ENCODE measurements around the gene EFTUD2.
"Not testable (repeated sequence)": the region's sequence is repeated elsewhere in the genome, so short reads cannot be mapped to it uniquely, and the experiment has no call there.

GRCh38 chr17:44825236-44825635 lies 74.0 kb downstream of the EFTUD2 start:
- not testable (repeated sequence) for TF ChIP-seq CTCF (IDR thresholded peaks at IDR 0.05; ENCODE audit: low read depth, low read length, missing input control); MAX (IDR thresholded peaks at IDR 0.05); SP1 (IDR thresholded peaks at IDR 0.05); EGR1 (IDR thresholded peaks at IDR 0.05; ENCODE audit: low read depth in 2 of 2); REST (IDR thresholded peaks at IDR 0.05); RAD21 (IDR thresholded peaks at IDR 0.05); JUND (IDR thresholded peaks at IDR 0.05)

Data from liver (tissue), 3 donors.